K562 (cell line): ENCODE results near the gene DNAJB6. TPM values are rescaled to one million over a fixed set of nuclear protein-coding genes. Genes with fewer than 3 reads are reported as not detected.

Experiments used
- CTCF ChIP-seq, 3 experiments: IDR thresholded peaks in 2 of 3; conservative IDR thresholded peaks in 1 of 3; 2 replicates each; pipeline ENCODE4 v1.5.1; 2011 to 2012; ENCODE audit warnings: low read length in 3 of 3, mild to moderate bottlenecking in 3 of 3, control low read depth in 2 of 3, improper control_type of control experiment in 1 of 3, inconsistent platforms in 1 of 3, low read depth in 1 of 3, mixed read lengths in 1 of 3, moderate library complexity in 1 of 3; ENCODE audit not compliant: insufficient read depth in 2 of 3
- FOXK1 ChIP-seq: sonication (generic); formaldehyde crosslinking; IDR thresholded peaks from 2 replicates; pipeline ENCODE4 v1.8.0; 2022; ENCODE audit warnings: missing genetic modification reagents, mild to moderate bottlenecking, borderline replicate concordance
- HMG20B ChIP-seq: fragments of 250-450 bp; sonication (Bioruptor Pico); IDR thresholded peaks from 2 replicates; pipeline ENCODE4 v1.5.0; 2021; ENCODE audit warnings: mild to moderate bottlenecking
- KDM1A ChIP-seq, 2 experiments: fragments of 450-650 bp; IDR thresholded peaks; 2 replicates each; pipeline ENCODE4 v1.6.1; 2016; ENCODE audit warnings: mild to moderate bottlenecking in 2 of 2
- KDM5B ChIP-seq: fragments of 200-600 bp; sonication (generic); IDR thresholded peaks from 2 replicates; pipeline ENCODE4 v1.6.1; 2012; ENCODE audit warnings: low read depth, mild to moderate bottlenecking, moderate library complexity, low read length, control low read depth, inconsistent platforms; ENCODE audit not compliant: insufficient replicate concordance
- MGA ChIP-seq: fragments of 450-650 bp; IDR thresholded peaks from 2 replicates; pipeline ENCODE4 v1.6.1; 2016; ENCODE audit warnings: mild to moderate bottlenecking, moderate library complexity
- PREB ChIP-seq: sonication (generic); formaldehyde crosslinking; IDR thresholded peaks from 2 replicates; pipeline ENCODE4 v1.8.1; 2023; ENCODE audit warnings: mild to moderate bottlenecking, missing genetic modification reagents
- RBM17 ChIP-seq: fragments of 200-400 bp; formaldehyde crosslinking; IDR thresholded peaks from 2 replicates; pipeline ENCODE4 v1.6.1; 2017; ENCODE audit warnings: low read depth, mild to moderate bottlenecking, low read length, borderline replicate concordance
- SMAD3 ChIP-seq: fragments of 450-650 bp; formaldehyde crosslinking; conservative IDR thresholded peaks from 2 replicates; pipeline ENCODE4 v1.4.0; 2020; ENCODE audit warnings: mild to moderate bottlenecking
- SRSF9 ChIP-seq: fragments of 200-400 bp; formaldehyde crosslinking; IDR thresholded peaks from 2 replicates; pipeline ENCODE4 v1.6.1; 2017; ENCODE audit warnings: low read depth, low read length, borderline replicate concordance
- ZNF197 ChIP-seq: fragments of 200-800 bp; sonication (Bioruptor generic); IDR thresholded peaks from 2 replicates; pipeline ENCODE4 v1.6.1; 2016; ENCODE audit warnings: low read depth, missing genetic modification characterization, missing compliant biosample characterization
- polyA plus RNA-seq, 8 experiments: library from polyadenylated mRNA; depleted of rRNA in 4 of 8; stranded (reverse) in 5 of 8; unstranded in 3 of 8; fragments of >200 nt; fragmentation: Nextera tagmentation in 2 of 8; fragmentation: Illumina TruSeq in 1 of 8; extraction: Ambion mirVana in 2 of 8; extraction: Trizol in 1 of 8; gene quantifications; 2 replicates each; pipeline versions ENCODE4 v1.2.1 to v1.2.3, GENCODE V29; 2011 to 2014; ENCODE audit warnings: inconsistent platforms in 1 of 8, missing spikeins in 1 of 8
- total RNA-seq, 7 experiments: library from RNA; depleted of rRNA in 6 of 7; stranded (reverse); fragments of >200 nt in 6 of 7; fragmentation: Illumina TruSeq in 2 of 7; extraction: Trizol in 2 of 7; gene quantifications; 2 replicates each; pipeline versions ENCODE4 v1.2.1 to v1.2.3, GENCODE V29; 2011 to 2021; ENCODE audit warnings: low replicate concordance in 1 of 7

Gene DNAJB6
- total and polyA plus RNA-seq, 9 of the 15 experiments (the other 6 are each of a cell fraction or from before 2014, with no cell fraction given): 84.5 to 158 (median 135) TPM

GRCh38 chr7:157397731-157398691, 61.2 kb downstream of the DNAJB6 start (continued):
- TF ChIP-seq PREB (0 out of 2 replicates have a peak, but pooled peaks have one; percentile 40), SRSF9 (no peak), ZNF197 (CRISPR knock-in tag) (peak; percentile 83; the same call in 1 of the 2 replicates), KDM1A (IDR thresholded peaks at IDR 0.05) (peak; percentile 32 to 58; a peak in 3 of 4 replicates), CTCF (IDR thresholded peaks at IDR 0.05 in 2 of 3, conservative IDR thresholded peaks at IDR 0.05 in 1 of 3; ENCODE audit: insufficient read depth in 2 of 3, low read depth in 1 of 3, low read length in 3 of 3) (peak; percentile 85 to 90 (median 86)), MGA (peak; percentile 84), RBM17 (no peak), SMAD3 (CRISPR knock-in tag) (peak; percentile 78), FOXK1 (CRISPR knock-in tag) (no peak), HMG20B (CRISPR knock-in tag) (no peak), KDM5B (peak; percentile 47)
